ENCODE data around the gene KIAA1614. TPM values are rescaled to one million over a fixed set of nuclear protein-coding genes. Genes with fewer than 3 reads are reported as not detected.

The KIAA1614 gene
- total RNA-seq, 1 donor from 2014 or later, result 6.6 TPM

DNA sequence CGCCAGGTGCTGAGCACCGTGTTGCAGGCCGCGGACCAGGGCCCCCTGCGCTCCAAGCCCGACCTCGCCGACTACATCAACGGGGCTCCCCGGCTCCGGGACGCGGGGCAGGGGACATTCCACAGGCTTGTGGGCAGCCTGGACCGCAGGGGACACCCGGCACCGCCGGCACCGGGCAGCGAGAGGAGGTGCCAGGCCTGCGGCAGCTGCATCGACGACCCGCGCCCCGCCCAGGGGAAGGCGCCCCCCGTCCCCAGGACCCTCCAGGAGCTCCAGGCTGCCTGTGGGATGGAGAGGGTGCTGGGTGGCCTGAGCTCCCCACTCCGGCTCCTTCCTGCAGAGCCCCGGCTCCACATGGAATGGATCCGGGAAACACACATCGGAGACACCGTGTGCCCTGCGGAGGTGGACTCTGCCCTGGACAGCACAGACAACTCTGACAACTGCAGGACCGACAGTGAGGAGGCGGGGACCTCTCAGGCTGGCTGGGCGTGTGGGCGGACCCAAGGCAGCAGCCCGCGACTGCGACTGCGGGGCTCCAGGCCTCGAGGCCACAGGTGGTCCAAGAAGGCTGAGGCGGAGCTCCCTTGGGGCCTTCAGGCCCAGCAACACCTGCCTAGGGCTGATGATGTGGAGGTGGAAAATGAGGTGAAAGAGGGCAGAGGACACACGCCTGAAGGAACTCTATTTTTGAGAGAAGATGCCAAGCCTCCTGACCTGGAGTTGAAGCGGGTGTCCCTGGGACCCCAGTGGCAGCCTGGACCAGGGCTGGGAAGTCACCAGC is 22.8 kb downstream of the KIAA1614 start:
- Mint-ChIP-seq H3K27ac (ENCODE audit: unreplicated experiment) (no peak overlapping the region), H3K27me3 (ENCODE audit: unreplicated experiment) (no peaks in the 10 kb centered on the region), H3K36me3 (ENCODE audit: unreplicated experiment) (peaks cover 4% of the 10 kb centered on the region), H3K4me3 (ENCODE audit: unreplicated experiment) (no peak overlapping the region), H3K4me1 (ENCODE audit: unreplicated experiment) (peaks cover 2% of the 10 kb centered on the region), H3K9me3 (ENCODE audit: unreplicated experiment) (no peaks in the 10 kb centered on the region)
- DNase-seq (ENCODE audit: extremely low spot score, unreplicated experiment), result no peak
- no peak for TF ChIP-seq CTCF (IDR thresholded peaks at IDR 0.05)

DNA sequence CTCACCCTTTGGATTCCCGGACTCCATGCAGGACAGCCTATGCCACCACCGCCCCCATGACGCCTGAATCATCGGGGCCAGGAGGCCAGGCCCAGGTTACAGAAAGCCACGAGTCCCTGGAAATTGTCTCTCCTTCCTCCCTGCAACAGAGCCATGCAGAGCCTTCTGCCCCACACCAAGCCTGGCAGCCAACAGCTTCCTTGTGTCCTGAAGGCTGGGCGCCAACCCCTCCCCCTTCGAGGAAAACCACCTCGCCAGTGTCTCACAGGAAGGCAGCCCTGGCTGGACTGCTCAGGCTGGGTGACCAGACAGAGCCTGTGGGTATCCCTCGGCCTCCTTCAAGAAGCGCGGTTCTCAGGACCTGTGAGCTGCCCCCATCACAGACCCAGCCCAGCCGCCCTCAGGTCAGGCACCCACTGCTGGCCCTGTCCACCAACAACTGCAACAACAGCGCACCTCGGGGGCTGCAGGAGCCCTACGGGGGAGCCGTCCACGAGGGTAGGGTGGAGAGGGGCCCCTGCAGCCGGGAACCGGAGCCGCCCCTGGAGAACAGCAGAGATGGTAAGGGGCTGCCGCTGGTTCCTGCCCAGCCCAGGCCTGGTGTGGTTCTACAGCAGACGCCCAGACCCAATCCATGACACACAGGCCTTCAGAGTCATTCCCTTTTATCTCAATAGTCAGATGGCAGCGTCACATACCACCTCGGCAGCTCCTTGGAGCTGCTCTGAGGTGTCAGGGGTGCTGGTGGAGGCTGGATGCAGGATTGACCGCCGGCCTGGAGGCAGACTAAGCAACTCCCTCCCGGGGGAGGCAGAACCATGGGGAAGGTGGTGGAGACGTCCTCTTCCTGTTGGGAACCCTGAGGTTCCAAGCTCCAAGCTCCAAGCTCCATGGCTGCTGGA is 23.7 kb downstream of the KIAA1614 start:
- no peak for DNase-seq (ENCODE audit: extremely low spot score, unreplicated experiment)
- no peak for TF ChIP-seq CTCF (IDR thresholded peaks at IDR 0.05)
- Mint-ChIP-seq H3K4me3 (ENCODE audit: unreplicated experiment) (no peak overlapping the region), H3K4me1 (ENCODE audit: unreplicated experiment) (peaks cover 2% of the 10 kb centered on the region), H3K27me3 (ENCODE audit: unreplicated experiment) (no peaks in the 10 kb centered on the region), H3K36me3 (ENCODE audit: unreplicated experiment) (peaks cover 4% of the 10 kb centered on the region), H3K9me3 (ENCODE audit: unreplicated experiment) (no peaks in the 10 kb centered on the region), H3K27ac (ENCODE audit: unreplicated experiment) (no peak overlapping the region)

DNA sequence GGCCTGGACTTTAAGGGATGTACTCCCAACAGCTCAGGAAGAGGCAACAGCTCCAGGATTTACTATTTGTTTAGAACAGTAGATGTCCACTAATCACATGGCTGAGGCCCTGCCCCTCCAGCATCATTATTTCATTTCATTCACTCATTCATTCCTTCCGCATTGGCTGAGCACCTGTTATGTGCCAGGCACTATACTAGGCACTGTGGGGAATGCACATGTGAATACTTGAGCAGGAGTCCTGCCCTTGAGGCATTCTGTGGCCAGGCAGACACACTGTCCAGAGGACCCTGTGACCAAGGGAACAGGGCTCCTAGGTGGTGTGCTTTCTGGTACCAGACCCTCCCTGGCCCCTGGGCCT is 24.3 kb downstream of the KIAA1614 start:
- Mint-ChIP-seq H3K4me3 (ENCODE audit: unreplicated experiment) (no peak overlapping the region), H3K4me1 (ENCODE audit: unreplicated experiment) (peaks cover 2% of the 10 kb centered on the region), H3K27me3 (ENCODE audit: unreplicated experiment) (no peaks in the 10 kb centered on the region), H3K27ac (ENCODE audit: unreplicated experiment) (no peak overlapping the region), H3K9me3 (ENCODE audit: unreplicated experiment) (no peaks in the 10 kb centered on the region), H3K36me3 (ENCODE audit: unreplicated experiment) (peaks cover 4% of the 10 kb centered on the region)
- no peak for DNase-seq (ENCODE audit: extremely low spot score, unreplicated experiment)
- TF ChIP-seq CTCF (IDR thresholded peaks at IDR 0.05), result no peak

GRCh38 chr1:180937624-180938225 is 25.0 kb downstream of the KIAA1614 start:
- no peak overlapping the region for H3K27ac Mint-ChIP-seq (ENCODE audit: unreplicated experiment)
- peaks cover 2% of the 10 kb centered on the region for H3K4me1 Mint-ChIP-seq (ENCODE audit: unreplicated experiment)
- H3K4me3 Mint-ChIP-seq (ENCODE audit: unreplicated experiment), result no peak overlapping the region
- TF ChIP-seq CTCF (IDR thresholded peaks at IDR 0.05), result no peak
- H3K27me3 Mint-ChIP-seq (ENCODE audit: unreplicated experiment), result no peaks in the 10 kb centered on the region
- no peak for DNase-seq (ENCODE audit: extremely low spot score, unreplicated experiment)
- no peaks in the 10 kb centered on the region for H3K9me3 Mint-ChIP-seq (ENCODE audit: unreplicated experiment)
- H3K36me3 Mint-ChIP-seq (ENCODE audit: unreplicated experiment), result peaks cover 6% of the 10 kb centered on the region
